ENCODE data around the gene RAB18.

DNA sequence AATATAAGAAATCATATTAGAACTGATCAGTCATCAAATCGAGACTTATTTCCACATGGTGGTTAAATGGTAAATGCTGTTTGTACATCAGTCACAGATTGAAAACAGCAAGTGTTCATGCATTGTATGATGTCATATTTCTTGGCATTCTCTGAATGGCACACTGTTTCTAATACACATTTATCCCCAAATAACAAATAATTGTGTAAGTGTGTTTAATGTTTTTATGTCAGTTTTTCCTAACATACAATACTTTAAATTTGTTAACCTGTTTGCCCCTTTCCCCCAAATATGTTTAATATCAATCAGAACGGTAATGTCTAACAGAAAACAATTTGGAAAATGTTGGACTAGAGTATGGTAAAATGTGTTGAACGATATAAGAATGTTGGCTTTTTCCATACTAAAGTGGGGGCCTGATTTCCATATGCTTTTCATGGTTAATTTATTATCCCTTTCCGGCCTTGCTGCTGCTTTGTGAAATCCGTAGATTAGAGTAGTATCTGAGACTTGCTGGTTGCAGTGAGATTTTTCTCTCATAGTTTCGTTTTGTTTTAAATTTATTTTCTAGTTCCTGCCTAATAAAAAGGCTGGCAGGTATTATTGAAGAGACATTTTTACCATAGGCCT lies 23.7 kb downstream of the RAB18 start:
- TF ChIP-seq EZH2 (IDR thresholded peaks at IDR 0.05; ENCODE audit: low read length): no peak
- TF ChIP-seq, protein P1, sequence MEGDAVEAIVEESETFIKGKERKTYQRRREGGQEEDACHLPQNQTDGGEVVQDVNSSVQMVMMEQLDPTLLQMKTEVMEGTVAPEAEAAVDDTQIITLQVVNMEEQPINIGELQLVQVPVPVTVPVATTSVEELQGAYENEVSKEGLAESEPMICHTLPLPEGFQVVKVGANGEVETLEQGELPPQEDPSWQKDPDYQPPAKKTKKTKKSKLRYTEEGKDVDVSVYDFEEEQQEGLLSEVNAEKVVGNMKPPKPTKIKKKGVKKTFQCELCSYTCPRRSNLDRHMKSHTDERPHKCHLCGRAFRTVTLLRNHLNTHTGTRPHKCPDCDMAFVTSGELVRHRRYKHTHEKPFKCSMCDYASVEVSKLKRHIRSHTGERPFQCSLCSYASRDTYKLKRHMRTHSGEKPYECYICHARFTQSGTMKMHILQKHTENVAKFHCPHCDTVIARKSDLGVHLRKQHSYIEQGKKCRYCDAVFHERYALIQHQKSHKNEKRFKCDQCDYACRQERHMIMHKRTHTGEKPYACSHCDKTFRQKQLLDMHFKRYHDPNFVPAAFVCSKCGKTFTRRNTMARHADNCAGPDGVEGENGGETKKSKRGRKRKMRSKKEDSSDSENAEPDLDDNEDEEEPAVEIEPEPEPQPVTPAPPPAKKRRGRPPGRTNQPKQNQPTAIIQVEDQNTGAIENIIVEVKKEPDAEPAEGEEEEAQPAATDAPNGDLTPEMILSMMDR (optimal IDR thresholded peaks at IDR 0.05 in 1 of 3, IDR thresholded peaks at IDR 0.05 in 1 of 3, conservative IDR thresholded peaks at IDR 0.05 in 1 of 3; ENCODE audit: extremely low read depth in 1 of 3, insufficient read depth in 2 of 3, low read length in 3 of 3): no peak

Measured in keratinocyte (primary cell).